NCI-H2029 treated with DMSO at 0.1 percent for 48 hours (cell line): ENCODE measurements around the gene SHROOM2.

Source experiments
- DNase-seq: peaks from one replicate; lab custom pipeline; 2025; lab: John Stamatoyannopoulos, UW

Gene SHROOM2

GRCh38 chrX:9899640-9900111 lies 113.4 kb downstream of the SHROOM2 start:
- DNase-seq, result no peak

- no peak for DNase-seq
Observed at GRCh38 chrX:9902656-9903055, 116.4 kb downstream of the SHROOM2 start.

GRCh38 chrX:9903146-9903545 lies 116.9 kb downstream of the SHROOM2 start:
- no peak for DNase-seq

GRCh38 chrX:9905288-9905687 lies 119.1 kb downstream of the SHROOM2 start:
- DNase-seq, result no peak

GRCh38 chrX:9905721-9906120 lies 119.5 kb downstream of the SHROOM2 start:
- DNase-seq, result no peak

- DNase-seq, result no peak
Observed at GRCh38 chrX:9906919-9907318, 120.7 kb downstream of the SHROOM2 start.

- DNase-seq, result no peak
Observed at GRCh38 chrX:9907645-9908387, 121.6 kb downstream of the SHROOM2 start.

GRCh38 chrX:9909254-9909653 lies 123.0 kb downstream of the SHROOM2 start:
- DNase-seq, result no peak

- DNase-seq, result no peak
Observed at GRCh38 chrX:9911487-9911886, 125.3 kb downstream of the SHROOM2 start.

- peak; percentile 7 for DNase-seq
Observed at GRCh38 chrX:9912351-9913145, 126.3 kb downstream of the SHROOM2 start.

- no peak for DNase-seq
Observed at GRCh38 chrX:9913146-9913433, 126.9 kb downstream of the SHROOM2 start.

- no peak for DNase-seq
Observed at GRCh38 chrX:9917861-9918260, 131.6 kb downstream of the SHROOM2 start.

GRCh38 chrX:9919632-9920172 lies 133.5 kb downstream of the SHROOM2 start:
- DNase-seq, result no peak

- DNase-seq, result no peak
Observed at GRCh38 chrX:9921407-9921806, 135.2 kb downstream of the SHROOM2 start.

- no peak for DNase-seq
Observed at GRCh38 chrX:9923357-9923756, 137.1 kb downstream of the SHROOM2 start.

- no peak for DNase-seq
Observed at GRCh38 chrX:9926002-9926401, 139.8 kb downstream of the SHROOM2 start.

GRCh38 chrX:9927698-9928482 lies 141.7 kb downstream of the SHROOM2 start:
- DNase-seq, result no peak

- DNase-seq, result no peak
Observed at GRCh38 chrX:9935436-9935835, 149.2 kb downstream of the SHROOM2 start.

- DNase-seq, result no peak
Observed at GRCh38 chrX:9937761-9938160, 151.5 kb downstream of the SHROOM2 start.

- no peak for DNase-seq
Observed at GRCh38 chrX:9938516-9938915, 152.3 kb downstream of the SHROOM2 start.

GRCh38 chrX:9940421-9940820 lies 154.2 kb downstream of the SHROOM2 start:
- DNase-seq, result no peak

- no peak for DNase-seq
Observed at GRCh38 chrX:9942086-9942485, 155.9 kb downstream of the SHROOM2 start.
